Transverse colon (tissue), 4 donors: ENCODE measurements around the gene LRRC17. TPM values are rescaled to one million over a fixed set of nuclear protein-coding genes. Genes with fewer than 3 reads are reported as not detected.

Source experiments
- DNase-seq: peaks from one replicate; pipeline ENCODE4 v3.0.0-alpha.2; 2019
- H3K27ac ChIP-seq, 4 donors: fragments of 200-600 bp; sonication (generic); 2 replicates each; pipeline ENCODE4 v1.5.1; 2016 to 2018; ENCODE audit warnings: inconsistent platforms in 4 of 4
- H3K27me3 ChIP-seq: fragments of 200-600 bp; sonication (generic); 2 replicates; pipeline ENCODE4 v1.5.1; 2017; ENCODE audit warnings: inconsistent platforms
- H3K36me3 ChIP-seq, 4 donors: fragments of 200-600 bp; sonication (generic); 2 replicates each; pipeline ENCODE4 v1.5.1; 2017 to 2019; ENCODE audit warnings: inconsistent platforms in 4 of 4
- H3K4me1 ChIP-seq, 4 donors: fragments of 200-600 bp; sonication (generic); 2 replicates each; pipeline ENCODE4 v1.5.1; 2017 to 2020; ENCODE audit warnings: inconsistent platforms in 4 of 4
- H3K4me3 ChIP-seq, 4 donors: fragments of 200-600 bp; sonication (generic); 1 replicate in 1 of 4; 2 replicates in 3 of 4; pipeline versions ENCODE4 v1.5.1 to v1.6.1; 2017 to 2019; ENCODE audit warnings: inconsistent platforms in 4 of 4
- H3K9me3 ChIP-seq, 2 donors: fragments of 200-600 bp; sonication (generic); 2 replicates each; pipeline ENCODE4 v1.5.1; 2017 to 2019; ENCODE audit warnings: inconsistent platforms in 2 of 2
- CTCF ChIP-seq, 5 experiments: fragments of 200-600 bp in 3 of 5; fragments of 450-650 bp in 2 of 5; sonication (generic) in 3 of 5; IDR thresholded peaks; 1 replicate in 2 of 5; 2 replicates in 3 of 5; pipeline ENCODE4 v1.5.1; 2016 to 2017; ENCODE audit warnings: antibody characterized with exemption in 5 of 5, inconsistent platforms in 3 of 5, mild to moderate bottlenecking in 2 of 5, moderate library complexity in 1 of 5
- EP300 ChIP-seq: sonication (generic); formaldehyde crosslinking; IDR thresholded peaks from one replicate; pipeline ENCODE4 v1.6.1; 2017; ENCODE audit warnings: antibody characterized with exemption, low read depth
- POLR2A ChIP-seq: fragments of 450-650 bp; IDR thresholded peaks from one replicate; pipeline ENCODE4 v1.6.1; 2016; ENCODE audit warnings: antibody characterized with exemption, mild to moderate bottlenecking, moderate library complexity
- POLR2AphosphoS5 ChIP-seq, 3 donors: sonication (generic); formaldehyde crosslinking; IDR thresholded peaks; one replicate each; pipeline ENCODE4 v1.6.1; 2016; ENCODE audit warnings: antibody characterized with exemption in 3 of 3
- WGBS, 2 donors: methylation state at CpG; one replicate each; pipeline ENCODE4 v1.1.5; 2018; ENCODE audit warnings: low coverage in 1 of 2; 5-methylcytosine and 5-hydroxymethylcytosine counted together
- in situ Hi-C, 4 donors: fragments of 200-750 bp; cut with MboI; loops; one replicate each; pipeline versions ENCODE4 v1.15.0 to v1.15.1; 2017; ENCODE audit warnings: low sequenced_read_pairs in 3 of 4, low pct_ligation_motif_present in 1 of 4, low pct_unique_long_range_greater_than_20kb in 1 of 4
- intact Hi-C: fragments of 100-400 bp; cut with DNase I; formaldehyde crosslinking; loops from one replicate; pipeline ENCODE4 v1.15.1; 2023; ENCODE audit warnings: low total_unique reads
- total RNA-seq, 4 donors: library from RNA; depleted of rRNA; stranded (reverse); fragments of >200 nt; gene quantifications; one replicate each; pipeline ENCODE4 v1.1.0, GENCODE V29; 2016

The LRRC17 gene
- total RNA-seq, 4 donors from 2014 or later = 1.4 to 5.8 (median 2.2) TPM; not detected in 1

- Histone ChIP-seq H3K4me1 (peaks cover 0 to 3% (median 0%) of the 10 kb centered on the region in 4 donors), H3K4me3 (no peak overlapping the region), H3K9me3 (no peaks in the 10 kb centered on the region), H3K27me3 (no peaks in the 10 kb centered on the region), H3K36me3 (no peaks in the 10 kb centered on the region), H3K27ac (no peak overlapping the region)
- in situ Hi-C loops (no loop called here), intact Hi-C loops (no loop called here)
- 82 to 87% methylated on average over 9 of the region's 9 CpGs for WGBS, 2 donors
- no peak for DNase-seq
- TF ChIP-seq CTCF (IDR thresholded peaks at IDR 0.05) = no peak
- no peak for TF ChIP-seq POLR2A
- TF ChIP-seq POLR2AphosphoS5 (IDR thresholded peaks at IDR 0.05) = no peak
- TF ChIP-seq EP300 = no peak
Observed at GRCh38 chr7:102913826-102914225, 1.0 kb downstream of the LRRC17 start.

- H3K36me3 ChIP-seq = no peaks in the 10 kb centered on the region
- in situ Hi-C loops = no loop called here
- 84 to 100% methylated on average over 2 to 8 of the region's 8 CpGs for WGBS, 2 donors
Observed at GRCh38 chr7:102914585-102914984, 1.8 kb downstream of the LRRC17 start.

GRCh38 chr7:102916426-102916825 is 3.6 kb downstream of the LRRC17 start:
- H3K27ac ChIP-seq = no peak overlapping the region

More at GRCh38 chr7:102914585-102914984, 1.8 kb downstream of the LRRC17 start:
- no peaks in the 10 kb centered on the region for H3K27me3 ChIP-seq
- H3K4me3 ChIP-seq = no peak overlapping the region
- no peak for TF ChIP-seq POLR2A
- TF ChIP-seq EP300 = no peak
- no peak for TF ChIP-seq POLR2AphosphoS5 (IDR thresholded peaks at IDR 0.05)
- no peak for TF ChIP-seq CTCF (IDR thresholded peaks at IDR 0.05)
- no peaks in the 10 kb centered on the region for H3K9me3 ChIP-seq
- peaks cover 0 to 3% (median 0%) of the 10 kb centered on the region in 4 donors for H3K4me1 ChIP-seq
- H3K27ac ChIP-seq = no peak overlapping the region
- intact Hi-C loops = no loop called here
- no peak for DNase-seq

GRCh38 chr7:102916881-102917280 is 4.1 kb downstream of the LRRC17 start:
- DNase-seq = no peak
- in situ Hi-C loops (no loop called here), intact Hi-C loops (no loop called here)
- Histone ChIP-seq H3K36me3 (no peaks in the 10 kb centered on the region), H3K27ac (no peak overlapping the region), H3K4me1 (peaks cover 0 to 3% (median 0%) of the 10 kb centered on the region in 4 donors), H3K27me3 (no peaks in the 10 kb centered on the region), H3K4me3 (no peak overlapping the region), H3K9me3 (no peaks in the 10 kb centered on the region)
- no peak for TF ChIP-seq POLR2AphosphoS5 (IDR thresholded peaks at IDR 0.05)
- TF ChIP-seq EP300 = no peak
- TF ChIP-seq CTCF (IDR thresholded peaks at IDR 0.05) = no peak
- TF ChIP-seq POLR2A = no peak

More at GRCh38 chr7:102916426-102916825, 3.6 kb downstream of the LRRC17 start:
- Histone ChIP-seq H3K4me3 (no peak overlapping the region), H3K36me3 (no peaks in the 10 kb centered on the region), H3K9me3 (no peaks in the 10 kb centered on the region), H3K27me3 (no peaks in the 10 kb centered on the region), H3K4me1 (peaks cover 0 to 3% (median 0%) of the 10 kb centered on the region in 4 donors)
- in situ Hi-C loops = no loop called here
- DNase-seq = no peak
- TF ChIP-seq EP300 = no peak
- TF ChIP-seq POLR2AphosphoS5 (IDR thresholded peaks at IDR 0.05) = no peak
- no peak for TF ChIP-seq CTCF (IDR thresholded peaks at IDR 0.05)
- WGBS, 2 donors = 88% methylated on average over 3 of the region's 3 CpGs; no CpG with 5 or more reads in 1 of the 2 donors
- intact Hi-C loops = no loop called here
